ENCODE measurements around the gene DICER1.

Gene DICER1

GRCh38 chr14:95077345-95077744 is 80.0 kb downstream of the DICER1 start:
- no peak for TF ChIP-seq JUND (IDR thresholded peaks at IDR 0.05; ENCODE audit: low read depth)
- no peak for DNase-seq (ENCODE audit: low read depth in 1 of 2, low spot score in 1 of 2)
- in situ Hi-C loops (cut with HindIII; ENCODE audit: low pct_unique_long_range_greater_than_20kb, low sequenced_read_pairs), result no loop called here

GRCh38 chr14:95075789-95076188 is 81.5 kb downstream of the DICER1 start:
- no peak for TF ChIP-seq JUND (IDR thresholded peaks at IDR 0.05; ENCODE audit: low read depth)
- in situ Hi-C loops (cut with HindIII; ENCODE audit: low pct_unique_long_range_greater_than_20kb, low sequenced_read_pairs), result no loop called here
- DNase-seq (ENCODE audit: low read depth in 1 of 2, low spot score in 1 of 2), result no peak

- in situ Hi-C loops (cut with HindIII; ENCODE audit: low pct_unique_long_range_greater_than_20kb, low sequenced_read_pairs), result no loop called here
- TF ChIP-seq JUND (IDR thresholded peaks at IDR 0.05; ENCODE audit: low read depth), result no peak
- DNase-seq (ENCODE audit: low read depth in 1 of 2, low spot score in 1 of 2), result no peak
Measured at GRCh38 chr14:95073947-95074346, 83.4 kb downstream of the DICER1 start.

- in situ Hi-C loops (cut with HindIII; ENCODE audit: low pct_unique_long_range_greater_than_20kb, low sequenced_read_pairs), result no loop called here
- DNase-seq (ENCODE audit: low read depth in 1 of 2, low spot score in 1 of 2), result no peak
- TF ChIP-seq JUND (IDR thresholded peaks at IDR 0.05; ENCODE audit: low read depth), result no peak
Measured at GRCh38 chr14:95072310-95072905, 84.9 kb downstream of the DICER1 start.

GRCh38 chr14:95071649-95072280 is 85.6 kb downstream of the DICER1 start:
- no peak for TF ChIP-seq JUND (IDR thresholded peaks at IDR 0.05; ENCODE audit: low read depth)
- in situ Hi-C loops (cut with HindIII; ENCODE audit: low pct_unique_long_range_greater_than_20kb, low sequenced_read_pairs), result no loop called here
- no peak for DNase-seq (ENCODE audit: low read depth in 1 of 2, low spot score in 1 of 2)

GRCh38 chr14:95070748-95071435 is 86.4 kb downstream of the DICER1 start:
- in situ Hi-C loops (cut with HindIII; ENCODE audit: low pct_unique_long_range_greater_than_20kb, low sequenced_read_pairs), result no loop called here
- TF ChIP-seq JUND (IDR thresholded peaks at IDR 0.05; ENCODE audit: low read depth), result no peak
- no peak for DNase-seq (ENCODE audit: low read depth in 1 of 2, low spot score in 1 of 2)

GRCh38 chr14:95069547-95069946 is 87.8 kb downstream of the DICER1 start:
- in situ Hi-C loops (cut with HindIII; ENCODE audit: low pct_unique_long_range_greater_than_20kb, low sequenced_read_pairs), result no loop called here
- no peak for DNase-seq (ENCODE audit: low read depth in 1 of 2, low spot score in 1 of 2)
- TF ChIP-seq JUND (IDR thresholded peaks at IDR 0.05; ENCODE audit: low read depth), result no peak

- TF ChIP-seq JUND (IDR thresholded peaks at IDR 0.05; ENCODE audit: low read depth), result no peak
- DNase-seq (ENCODE audit: low read depth in 1 of 2, low spot score in 1 of 2), result no peak
- in situ Hi-C loops (cut with HindIII; ENCODE audit: low pct_unique_long_range_greater_than_20kb, low sequenced_read_pairs), result no loop called here
Measured at GRCh38 chr14:95069018-95069417, 88.3 kb downstream of the DICER1 start.

GRCh38 chr14:95068521-95068920 is 88.8 kb downstream of the DICER1 start:
- in situ Hi-C loops (cut with HindIII; ENCODE audit: low pct_unique_long_range_greater_than_20kb, low sequenced_read_pairs), result no loop called here
- TF ChIP-seq JUND (IDR thresholded peaks at IDR 0.05; ENCODE audit: low read depth), result no peak

GRCh38 chr14:95068080-95068479 is 89.2 kb downstream of the DICER1 start:
- in situ Hi-C loops (cut with HindIII; ENCODE audit: low pct_unique_long_range_greater_than_20kb, low sequenced_read_pairs), result no loop called here
- DNase-seq (ENCODE audit: low read depth in 1 of 2, low spot score in 1 of 2), result no peak

More at GRCh38 chr14:95068521-95068920, 88.8 kb downstream of the DICER1 start:
- DNase-seq (ENCODE audit: low read depth in 1 of 2, low spot score in 1 of 2), result no peak

GRCh38 chr14:95067526-95067925 is 89.8 kb downstream of the DICER1 start:
- TF ChIP-seq JUND (IDR thresholded peaks at IDR 0.05; ENCODE audit: low read depth), result no peak
- DNase-seq (ENCODE audit: low read depth in 1 of 2, low spot score in 1 of 2), result no peak
- in situ Hi-C loops (cut with HindIII; ENCODE audit: low pct_unique_long_range_greater_than_20kb, low sequenced_read_pairs), result no loop called here

More at GRCh38 chr14:95068080-95068479, 89.2 kb downstream of the DICER1 start:
- TF ChIP-seq JUND (IDR thresholded peaks at IDR 0.05; ENCODE audit: low read depth), result no peak

- in situ Hi-C loops (cut with HindIII; ENCODE audit: low pct_unique_long_range_greater_than_20kb, low sequenced_read_pairs), result no loop called here
- DNase-seq (ENCODE audit: low read depth in 1 of 2, low spot score in 1 of 2), result no peak
- TF ChIP-seq JUND (IDR thresholded peaks at IDR 0.05; ENCODE audit: low read depth), result no peak
Measured at GRCh38 chr14:95066427-95066986, 90.8 kb downstream of the DICER1 start.

GRCh38 chr14:95065411-95065810 is 91.9 kb downstream of the DICER1 start:
- DNase-seq (ENCODE audit: low read depth in 1 of 2, low spot score in 1 of 2), result no peak
- no peak for TF ChIP-seq JUND (IDR thresholded peaks at IDR 0.05; ENCODE audit: low read depth)
- in situ Hi-C loops (cut with HindIII; ENCODE audit: low pct_unique_long_range_greater_than_20kb, low sequenced_read_pairs), result no loop called here

All from T47D (cell line).